ENCODE data around the gene CPNE9.

DNA sequence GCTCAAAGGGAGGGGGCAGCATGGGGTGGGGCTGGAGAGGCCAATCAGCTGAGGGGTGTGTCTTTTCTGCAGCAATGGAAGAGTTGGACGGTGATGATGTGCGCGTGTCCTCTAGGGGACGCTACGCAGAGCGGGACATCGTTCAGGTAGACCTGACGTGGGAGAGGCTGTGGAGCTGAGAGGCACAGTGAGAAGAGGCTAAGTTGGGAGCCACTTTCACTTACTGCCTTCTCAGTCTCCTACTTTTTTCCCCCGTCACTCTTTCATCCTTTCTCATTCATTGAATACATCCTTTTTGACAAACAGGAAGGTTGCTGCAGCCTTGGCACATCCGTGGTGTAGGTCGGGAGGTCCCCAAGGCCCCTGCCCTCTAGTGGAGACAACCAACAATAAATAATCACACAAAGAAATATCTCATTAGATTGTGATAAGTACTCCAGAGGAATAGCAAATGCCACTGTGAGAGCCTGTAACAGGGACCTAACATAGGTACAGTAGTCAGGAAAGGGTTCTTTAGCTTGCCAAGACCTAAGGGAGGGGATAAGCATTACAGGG is 23.5 kb downstream of the CPNE9 start:
- TF ChIP-seq REST (IDR thresholded peaks at IDR 0.05; ENCODE audit: unreplicated experiment), result no peak
- TF ChIP-seq CTCF (conservative IDR thresholded peaks at IDR 0.05; ENCODE audit: low read depth in 2 of 2), result peak; percentile 93
- TF ChIP-seq POLR2AphosphoS5 (IDR thresholded peaks at IDR 0.05; ENCODE audit: low read depth), result no peak
- TF ChIP-seq CREB1 (CRISPR knock-in tag; IDR thresholded peaks at IDR 0.05; ENCODE audit: low read depth), result peak; percentile 82
- TF ChIP-seq EZH2 (IDR thresholded peaks at IDR 0.05; ENCODE audit: low read depth, unreplicated experiment), result no peak
- no peak for TF ChIP-seq STAT1 (IDR thresholded peaks at IDR 0.05; ENCODE audit: unreplicated experiment)
- TF ChIP-seq ZNF114 (CRISPR knock-in tag; IDR thresholded peaks at IDR 0.05), result no peak
- TF ChIP-seq EZH2phosphoT487 (IDR thresholded peaks at IDR 0.05; ENCODE audit: unreplicated experiment), result no peak
